LHCN-M2 (cell line): Measurements from ENCODE around the gene UGT1A9. TPM values are rescaled to one million over a fixed set of nuclear protein-coding genes. Genes with fewer than 3 reads are reported as not detected.
"Not testable (repeated sequence)": the region's sequence is repeated elsewhere in the genome, so short reads cannot be mapped to it uniquely, and the experiment has no call there.

Source experiments
- DNase-seq: peaks from one replicate; pipeline ENCODE4 v3.0.0-alpha.2; 2012; ENCODE audit warnings: low read depth
- polyA plus RNA-seq: library from polyadenylated mRNA; unstranded; fragments of >200 nt; gene quantifications from one replicate; pipeline ENCODE4 v1.2.1, GENCODE V29; 2012; ENCODE audit warnings: missing spikeins
- total RNA-seq: library from RNA; depleted of rRNA; stranded (reverse); fragments of >200 nt; gene quantifications from 2 replicates; pipeline ENCODE4 v1.2.3, GENCODE V29; 2014; rRNA removed

The UGT1A9 gene
- total RNA-seq: not detected in 2 replicates
- not detected for polyA plus RNA-seq

DNA sequence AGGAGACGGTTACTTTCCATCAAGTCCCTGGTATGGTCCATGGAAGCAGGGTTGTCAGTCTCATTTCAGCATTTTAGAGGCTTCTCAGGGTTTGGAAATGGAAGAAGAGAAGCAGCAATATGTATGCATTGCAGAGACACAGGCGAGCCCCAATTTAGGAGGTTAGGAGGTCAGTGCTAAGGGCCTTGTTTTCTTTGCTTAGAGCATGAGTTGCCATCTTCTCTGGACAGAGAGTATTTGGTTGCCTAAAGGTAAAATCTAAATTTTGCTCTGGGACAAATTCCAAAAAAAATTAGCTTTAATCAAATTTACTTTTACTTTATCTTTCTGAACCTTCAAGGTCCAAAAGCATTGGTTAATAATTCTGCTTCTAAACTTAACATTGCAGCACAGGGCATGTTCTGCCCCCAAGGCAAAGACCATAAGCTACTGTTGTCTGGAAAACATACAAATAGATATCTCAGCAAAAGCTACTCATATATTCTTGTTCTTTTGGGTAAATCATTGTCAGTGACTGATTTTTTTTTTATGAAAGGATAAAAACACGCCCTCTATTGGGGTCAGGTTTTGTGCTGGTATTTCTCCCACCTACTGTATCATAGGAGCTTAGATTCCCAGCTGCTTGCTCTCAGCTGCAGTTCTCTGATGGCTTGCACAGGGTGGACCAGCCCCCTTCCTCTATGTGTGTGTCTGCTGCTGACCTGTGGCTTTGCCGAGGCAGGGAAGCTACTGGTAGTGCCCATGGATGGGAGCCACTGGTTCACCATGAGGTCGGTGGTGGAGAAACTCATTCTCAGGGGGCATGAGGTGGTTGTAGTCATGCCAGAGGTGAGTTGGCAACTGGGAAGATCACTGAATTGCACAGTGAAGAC, at the start of gene UGT1A9:
Gene UGT1A9, plus strand, starts transcription at position 609 of the 872 bp plus-strand sequence. Its CDS starts 37 bp downstream, at position 646.
- no peak for DNase-seq

DNA sequence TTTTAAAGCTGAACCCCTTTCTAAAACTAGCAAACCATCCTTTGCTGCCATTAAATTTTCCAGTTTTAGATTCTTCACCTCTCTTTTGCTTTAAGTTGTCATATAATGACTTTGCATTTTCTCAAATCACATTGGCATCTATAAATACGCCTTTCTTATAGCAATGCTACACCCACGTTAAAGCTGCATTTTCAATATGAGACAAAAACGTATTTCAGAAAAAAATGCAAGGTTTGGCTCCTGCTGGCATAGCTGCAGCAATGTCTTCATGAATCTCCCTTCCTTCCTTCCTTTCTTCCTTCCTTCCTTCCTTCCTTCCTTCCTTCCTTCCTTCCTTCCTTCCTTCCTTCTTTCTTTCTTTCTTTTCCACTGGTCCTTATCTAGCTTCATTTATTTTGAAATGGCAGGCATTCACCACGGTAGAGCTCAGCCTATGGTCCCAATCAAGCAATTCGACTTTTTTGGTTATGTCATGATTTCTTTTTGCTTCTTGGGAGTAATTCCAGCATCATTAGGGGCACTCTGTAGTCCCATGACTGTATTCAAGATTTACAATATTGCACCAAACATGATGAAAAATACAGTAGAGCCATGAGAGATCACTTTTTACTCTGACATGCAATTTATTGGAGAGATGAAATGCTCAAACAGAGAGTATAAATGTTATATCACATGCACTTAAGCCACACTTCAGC, 44.2 kb upstream of the UGT1A9 start:
- DNase-seq: no peak

DNA sequence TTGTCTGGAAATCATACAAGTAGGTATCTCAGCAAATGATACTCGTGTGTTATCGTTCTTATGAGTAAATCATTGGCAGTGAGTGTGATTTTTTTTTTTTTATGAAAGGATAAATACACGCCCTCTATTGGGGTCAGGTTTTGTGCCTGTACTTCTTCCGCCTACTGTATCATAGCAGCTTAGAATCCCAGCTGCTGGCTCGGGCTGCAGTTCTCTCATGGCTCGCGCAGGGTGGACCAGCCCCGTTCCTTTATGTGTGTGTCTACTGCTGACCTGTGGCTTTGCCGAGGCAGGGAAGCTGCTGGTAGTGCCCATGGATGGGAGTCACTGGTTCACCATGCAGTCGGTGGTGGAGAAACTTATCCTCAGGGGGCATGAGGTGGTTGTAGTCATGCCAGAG, 35.4 kb upstream of the UGT1A9 start, which contains the start of gene UGT1A10:
Gene UGT1A10, plus strand, starts transcription at position 143 of the 400 bp plus-strand sequence. Its CDS starts 75 bp downstream, at position 218.
- DNase-seq: not testable (repeated sequence)

DNA sequence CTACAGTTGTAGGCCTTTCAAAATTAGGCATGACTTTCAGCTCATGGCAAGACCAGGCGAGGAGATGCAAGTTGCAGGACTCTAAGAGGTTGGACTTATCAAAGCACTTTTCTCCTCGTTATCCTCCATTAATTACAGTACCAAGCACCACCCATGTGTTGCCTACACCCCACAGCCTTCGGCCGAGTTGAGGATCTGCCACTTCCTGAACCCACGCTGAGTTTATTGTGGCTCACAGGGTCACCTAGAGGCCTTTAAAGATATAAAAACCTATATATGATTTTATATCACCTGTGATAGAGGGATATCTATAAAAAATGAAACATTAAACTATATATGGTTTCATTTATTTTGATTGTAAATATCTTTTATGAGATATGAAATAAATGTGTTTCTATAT, 32.9 kb upstream of the UGT1A9 start:
- no peak for DNase-seq

DNA sequence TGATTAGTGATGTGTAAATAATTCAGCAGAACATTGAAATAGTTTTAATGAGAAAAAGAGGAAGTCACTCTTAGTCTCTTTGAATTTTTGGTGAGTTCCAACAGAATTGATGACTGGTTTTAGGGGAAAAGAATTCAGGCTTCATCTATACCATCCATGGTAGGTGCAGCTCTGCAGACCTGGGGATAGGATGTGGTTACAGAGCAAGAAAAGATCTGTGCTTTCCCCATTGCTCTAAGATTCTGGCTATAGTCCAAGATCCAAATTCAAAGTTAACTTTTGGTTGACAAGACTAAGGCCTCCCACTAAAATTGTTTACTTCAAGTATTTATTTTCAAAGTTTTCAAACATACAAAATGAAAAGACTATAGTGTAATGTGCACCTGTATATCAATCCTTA, 31.8 kb upstream of the UGT1A9 start:
- DNase-seq: no peak

DNA sequence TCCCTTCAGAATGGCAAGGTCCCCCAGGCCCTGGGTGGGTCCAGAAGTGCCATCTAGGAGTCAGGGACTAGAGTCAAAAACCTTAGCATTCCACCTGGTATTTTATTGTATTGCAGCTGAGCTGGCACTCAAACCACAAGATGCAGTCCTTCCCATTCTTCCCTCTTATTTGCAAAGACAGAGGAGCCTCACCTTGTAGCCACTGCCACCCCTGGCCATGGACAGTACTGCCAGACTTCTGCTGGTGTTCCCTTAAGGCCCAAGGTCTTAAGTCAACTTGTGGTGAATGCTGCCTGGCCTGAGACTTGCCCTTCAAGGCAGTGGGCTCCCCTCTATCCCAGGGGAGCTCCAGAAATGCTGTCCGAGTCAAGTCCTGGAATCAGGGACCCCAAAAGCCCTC, 28.6 kb upstream of the UGT1A9 start:
- DNase-seq: no peak

DNA sequence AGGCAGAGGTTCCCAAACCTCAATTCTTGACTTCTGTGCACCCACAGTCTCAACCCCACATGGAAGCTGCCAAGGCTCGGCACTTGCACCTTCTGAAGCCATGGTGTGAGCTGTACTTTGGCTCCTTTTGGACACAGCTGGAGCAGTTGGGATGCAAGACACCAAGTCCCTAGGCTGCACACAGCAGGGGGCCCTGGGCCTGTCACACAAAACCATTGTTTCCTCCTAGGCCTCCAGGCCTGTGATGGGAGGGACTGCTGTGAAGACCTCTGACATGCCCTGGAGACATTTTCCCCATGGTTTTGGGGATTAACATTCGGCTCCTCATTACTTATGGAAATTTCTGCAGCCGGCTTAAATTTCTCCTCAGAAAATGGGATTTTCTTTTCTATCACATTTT, 25.7 kb upstream of the UGT1A9 start:
- not testable (repeated sequence) for DNase-seq

DNA sequence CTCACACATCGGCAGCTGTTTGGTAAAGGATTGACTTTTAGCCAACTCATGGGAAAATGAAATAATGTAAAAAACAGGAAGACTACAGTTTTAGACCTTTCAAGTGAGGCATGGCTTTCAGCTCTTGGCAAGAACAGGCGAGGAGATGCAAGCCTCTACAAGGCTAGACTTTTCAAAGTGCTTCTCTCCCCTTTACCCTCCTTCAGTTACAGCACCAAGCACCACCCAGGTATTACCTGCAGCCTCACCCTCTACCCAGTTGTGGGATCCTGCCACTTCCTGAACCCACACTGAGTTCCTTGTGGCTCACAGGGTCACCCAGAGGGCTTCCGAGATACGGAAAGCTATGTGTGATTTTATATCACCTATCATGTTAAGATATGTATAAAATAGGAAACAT, 20.7 kb upstream of the UGT1A9 start:
- DNase-seq: no peak

DNA sequence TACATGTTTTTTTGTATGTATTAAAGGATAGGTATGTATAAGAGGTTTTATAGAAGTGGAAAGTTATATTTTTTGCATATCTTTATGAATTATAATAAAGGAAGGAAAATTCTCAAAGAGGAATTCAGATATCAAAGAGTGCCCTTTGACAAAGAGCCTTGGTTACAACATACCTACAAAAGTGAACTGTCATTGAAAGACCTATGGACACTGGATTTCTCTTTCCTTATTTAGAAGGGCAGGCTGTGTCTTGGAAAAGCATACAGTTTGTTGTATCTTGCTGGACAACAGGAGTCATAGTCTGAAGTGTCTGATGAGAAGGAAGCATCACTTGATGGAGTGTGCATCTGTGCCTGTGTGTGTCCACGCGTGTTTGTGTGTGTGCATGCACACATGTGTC, 20.3 kb upstream of the UGT1A9 start:
- DNase-seq: no peak

DNA sequence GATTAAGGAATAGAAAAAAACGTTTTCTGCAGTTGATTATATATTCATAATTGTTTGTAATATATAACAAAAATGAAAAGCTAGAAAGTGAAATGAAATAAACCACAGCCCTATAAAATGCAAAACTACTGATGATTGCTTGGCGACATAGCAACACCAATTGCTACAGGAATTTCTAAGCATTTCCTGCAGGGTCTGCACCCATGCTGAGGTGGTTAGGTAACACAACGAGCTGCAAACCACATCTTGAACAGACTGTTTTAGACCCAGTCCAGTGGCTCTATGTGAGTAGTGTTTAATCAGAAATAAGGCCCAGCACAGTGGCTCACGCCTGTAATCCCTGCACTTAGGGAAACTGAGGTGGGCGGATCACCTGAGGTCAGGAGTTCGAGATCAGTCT, 17.2 kb upstream of the UGT1A9 start:
- DNase-seq: no peak

DNA sequence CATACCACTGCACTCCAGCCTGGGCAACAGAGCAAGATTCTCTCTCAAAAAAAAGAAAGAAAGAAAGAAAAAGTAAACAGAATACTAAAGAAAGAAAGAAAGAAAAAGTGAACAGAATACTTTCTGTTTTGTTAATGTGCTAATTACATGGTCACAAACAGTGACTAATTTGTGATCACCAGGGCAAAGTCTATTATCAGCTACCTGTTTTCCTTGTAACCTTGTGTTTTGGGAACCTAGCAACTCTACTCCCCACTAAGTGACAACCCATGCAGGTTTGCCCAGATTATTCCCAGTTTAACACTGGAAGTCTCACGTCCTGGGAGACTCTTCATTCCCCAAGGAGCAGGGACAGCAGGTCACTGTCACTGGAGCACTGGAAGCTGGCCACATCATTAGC, 16.7 kb upstream of the UGT1A9 start:
- DNase-seq: no peak

DNA sequence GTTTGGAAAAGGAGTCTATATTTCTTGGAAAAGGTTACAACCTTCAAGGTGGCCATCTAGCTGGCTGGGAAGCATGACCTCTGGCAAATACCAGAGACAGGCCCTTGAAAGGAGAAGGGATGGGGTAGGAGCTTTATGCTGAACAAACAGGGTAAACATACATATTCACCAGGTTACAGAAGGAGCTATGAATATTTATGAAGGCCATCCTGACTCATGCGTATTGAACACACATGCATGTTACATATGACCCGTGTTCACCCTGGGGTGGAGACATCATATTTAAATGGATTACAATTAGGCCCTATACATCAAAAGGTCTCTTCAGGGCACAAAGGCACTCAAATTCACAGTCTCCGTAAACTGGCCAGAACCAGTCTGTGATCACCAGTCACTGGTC, 15.8 kb upstream of the UGT1A9 start:
- DNase-seq: not testable (repeated sequence)

DNA sequence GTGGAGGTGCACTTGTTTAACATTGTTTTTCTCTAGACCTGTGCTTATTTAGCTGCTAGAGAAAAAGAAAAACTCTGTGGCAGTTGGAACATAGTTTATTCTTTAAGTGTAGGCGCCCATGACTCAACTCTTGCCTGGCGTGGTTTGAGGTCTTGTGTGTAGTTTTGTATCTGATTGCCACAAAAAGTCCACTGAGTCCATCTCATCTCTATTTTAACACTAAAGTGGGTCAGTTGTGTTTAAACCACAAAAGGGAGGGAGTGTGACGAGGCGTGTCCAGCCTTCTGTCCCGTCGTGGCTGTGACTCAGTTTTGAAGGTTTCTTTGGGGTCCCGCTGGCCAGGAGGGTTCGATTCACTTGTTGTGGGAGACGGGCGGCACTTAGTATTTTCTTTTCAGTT, 15.3 kb upstream of the UGT1A9 start:
- no peak for DNase-seq

DNA sequence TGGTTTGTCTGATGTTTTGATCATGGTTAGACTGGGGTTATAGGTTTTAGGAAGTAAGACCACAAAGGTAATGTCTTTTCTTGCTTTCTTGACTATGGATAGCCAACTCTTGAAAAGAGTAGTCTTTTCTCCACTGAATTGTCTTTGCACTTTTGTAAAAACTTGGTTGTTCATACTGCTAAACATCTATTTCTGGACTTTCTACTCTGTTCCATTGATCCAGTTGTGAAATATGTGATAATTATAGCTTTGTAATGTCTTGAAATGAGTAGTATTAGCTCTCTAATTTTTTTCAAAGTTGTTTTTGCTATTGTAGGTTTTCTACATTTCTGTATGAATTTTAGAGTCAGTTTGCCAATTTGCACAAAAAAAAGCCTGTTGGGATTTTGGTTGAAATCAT, 13.1 kb upstream of the UGT1A9 start:
- no peak for DNase-seq

DNA sequence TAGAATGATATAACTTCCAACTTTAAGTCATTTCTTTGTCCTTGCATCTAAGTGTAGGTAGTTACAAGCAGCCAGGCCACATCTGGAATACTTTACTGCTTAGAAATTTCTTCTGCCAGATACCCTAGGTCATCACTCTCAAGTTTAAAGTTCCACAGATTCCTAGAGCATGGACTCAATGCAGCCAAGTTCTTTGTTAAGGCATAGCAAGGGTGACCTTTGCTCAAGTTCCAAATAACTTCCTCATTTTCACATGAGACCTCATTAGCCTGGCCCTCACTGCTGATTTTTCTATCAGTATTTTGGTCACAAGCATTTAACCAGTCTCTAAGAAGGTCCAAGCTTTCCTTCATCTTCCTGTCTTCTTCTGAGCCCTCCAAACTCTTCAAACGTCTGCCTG, 7.8 kb upstream of the UGT1A9 start:
- DNase-seq: no peak

DNA sequence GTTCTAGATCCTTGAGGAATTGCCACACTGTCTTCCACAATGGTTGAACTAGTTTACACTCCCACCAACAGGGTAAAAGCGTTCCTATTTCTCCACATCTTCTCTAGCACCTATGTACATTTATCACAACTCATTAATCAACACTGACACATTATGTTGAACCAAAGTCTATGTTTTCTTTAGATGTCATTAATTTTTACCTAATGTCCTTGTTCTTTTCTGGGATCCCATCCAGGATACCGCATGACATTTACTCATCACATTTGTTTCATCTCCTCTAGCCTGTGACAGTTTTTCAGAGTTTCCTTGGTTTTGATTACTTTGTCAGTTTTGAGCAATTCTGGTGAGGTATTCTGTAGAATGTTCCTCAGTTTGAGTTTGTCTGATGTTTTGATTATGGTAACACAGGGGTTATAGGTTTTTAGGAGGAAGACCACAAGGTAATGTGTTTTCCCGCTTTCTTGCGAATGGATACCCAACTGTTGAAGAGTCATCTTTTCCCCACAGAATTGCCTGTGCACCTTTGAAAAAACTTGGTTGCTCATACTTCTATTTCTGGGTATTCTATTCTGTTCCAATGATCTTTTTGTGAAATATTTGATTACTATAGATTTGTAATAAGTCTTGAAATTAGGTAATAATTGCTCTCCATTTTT, 3.0 kb upstream of the UGT1A9 start:
- no peak for DNase-seq

DNA sequence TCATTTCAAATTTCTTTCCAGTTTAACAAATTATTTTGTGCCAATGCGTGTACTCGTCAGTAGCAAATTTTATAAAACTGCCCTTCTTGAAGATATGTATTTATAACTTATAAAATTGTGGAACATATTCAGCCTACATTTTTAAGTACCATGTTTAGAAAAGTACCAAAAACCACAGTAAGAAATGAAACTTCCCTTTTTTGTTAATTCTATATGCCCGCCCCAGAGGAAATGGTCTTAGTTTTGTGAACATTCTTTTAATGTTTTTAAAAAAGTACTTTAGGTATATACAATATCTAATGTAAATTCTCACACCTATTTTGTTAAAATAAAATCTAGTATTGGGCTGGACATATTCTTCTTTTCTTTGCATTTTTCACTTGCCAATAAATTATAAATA, 1.2 kb downstream of the UGT1A9 start:
- DNase-seq: no peak

DNA sequence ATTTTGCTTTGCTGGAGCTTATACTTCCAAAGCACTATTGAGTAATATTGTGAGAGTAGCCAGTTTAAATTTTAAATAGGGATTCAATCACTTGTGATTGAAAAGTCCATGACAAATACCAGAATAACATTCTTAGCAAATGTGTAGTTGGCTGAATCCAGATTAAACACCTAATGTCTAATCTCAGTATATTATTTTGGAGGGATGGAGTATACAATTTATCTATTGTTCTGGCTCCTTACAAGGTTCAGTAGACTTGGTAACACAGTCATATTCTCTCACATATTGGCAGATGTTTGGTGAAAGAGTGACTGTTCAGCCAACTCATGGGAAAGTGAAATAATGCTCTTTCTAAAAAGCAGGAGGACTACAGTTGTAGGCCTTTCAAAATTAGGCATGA, 2.2 kb downstream of the UGT1A9 start:
- DNase-seq: no peak

DNA sequence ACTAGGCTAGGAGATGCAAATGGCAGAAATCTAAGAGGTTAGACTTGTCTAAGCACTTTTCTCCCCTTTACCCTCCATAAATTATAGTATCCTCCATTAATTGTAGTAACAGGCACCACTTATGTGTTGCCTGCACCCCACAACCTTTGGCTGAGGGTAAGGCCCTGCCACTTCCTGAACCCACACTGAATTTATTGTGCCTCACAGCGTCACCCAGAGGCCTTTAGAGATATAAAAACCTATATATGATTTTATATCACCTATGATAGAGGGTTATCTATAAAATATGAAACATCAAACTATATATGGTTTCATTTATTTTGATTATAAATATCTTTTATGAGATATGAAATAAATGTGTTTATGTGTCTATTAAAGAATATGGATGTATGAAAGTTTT, 2.6 kb downstream of the UGT1A9 start:
- DNase-seq: no peak

DNA sequence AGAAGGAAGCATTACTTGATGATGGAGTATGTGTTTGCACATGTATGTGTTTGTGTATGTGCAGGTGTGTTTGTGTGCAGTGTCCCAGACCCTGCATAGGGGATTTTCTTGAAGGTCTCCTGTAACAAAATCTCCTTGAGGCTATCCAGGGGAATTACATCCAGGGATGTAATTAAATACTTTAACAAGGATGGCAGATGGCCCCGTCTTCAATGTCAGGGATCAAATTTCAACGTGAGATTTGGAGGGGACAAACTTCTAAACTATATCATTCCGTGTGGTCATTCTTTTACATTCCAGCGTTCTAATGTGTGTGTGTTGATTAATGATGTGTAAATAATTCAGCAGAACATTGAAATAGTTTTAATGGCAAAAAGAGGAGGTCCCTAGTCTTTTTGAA, 3.3 kb downstream of the UGT1A9 start:
- no peak for DNase-seq

DNA sequence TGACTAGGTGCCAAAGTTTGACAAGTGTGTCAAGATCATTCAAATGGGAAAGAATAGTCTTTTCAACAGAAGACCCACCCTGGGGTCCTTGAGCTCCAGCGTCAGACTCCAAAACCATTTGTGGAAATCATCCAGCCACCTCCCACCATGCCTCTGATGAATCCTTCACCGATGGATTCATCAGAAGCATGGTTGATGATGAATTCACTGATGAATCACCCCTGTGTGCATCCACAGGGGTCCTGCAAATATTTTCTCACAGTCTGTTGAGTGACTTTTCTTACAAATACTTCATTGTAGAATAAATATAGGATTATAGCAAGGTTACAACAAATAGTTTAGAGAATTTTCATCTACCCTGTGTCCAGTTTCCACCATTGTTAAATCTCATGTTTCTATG, 4.3 kb downstream of the UGT1A9 start:
- DNase-seq: no peak

DNA sequence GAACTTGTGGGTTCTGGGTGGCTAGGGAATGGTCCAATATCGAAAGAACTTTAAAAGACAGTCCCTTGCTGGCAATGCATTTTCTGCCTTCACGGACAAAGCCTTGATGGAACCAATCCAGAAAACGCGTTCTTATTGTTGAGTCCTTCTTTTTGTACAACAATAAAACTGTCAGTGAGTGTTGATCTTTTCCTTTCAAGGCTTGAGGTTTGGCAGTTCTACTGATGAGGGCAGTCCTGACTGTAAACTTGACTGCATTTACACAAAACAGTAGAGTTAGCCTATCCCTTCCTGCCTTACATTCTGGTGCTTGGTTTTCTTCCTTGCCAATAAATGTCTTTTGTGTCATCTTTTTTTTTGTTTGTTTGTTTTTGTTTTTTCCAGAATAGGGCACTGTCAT, 7.5 kb downstream of the UGT1A9 start:
- no peak for DNase-seq
